Measurements from ENCODE around the gene FNDC3B. TPM values are rescaled to one million over a fixed set of nuclear protein-coding genes. Genes with fewer than 3 reads are reported as not detected.

FNDC3B gene
- total RNA-seq, 1 experiment from 2014 or later: 173 TPM

GRCh38 chr3:172150268-172150667, 110.9 kb downstream of the FNDC3B start:
- H3K36me3 ChIP-seq (ENCODE audit: control insufficient read depth, insufficient read depth, low read length): 0 out of 2 replicates have a peak, but pooled peaks cover 2% of the 10 kb centered on the region
- no peak for TF ChIP-seq TCF7L2 (IDR thresholded peaks at IDR 0.05; ENCODE audit: low read depth, low read length)
- DNase-seq (ENCODE audit: low read depth, low spot score) (no peak), ATAC-seq (no peak)
- ChIA-PET POLR2A (interaction anchor here (0.7 kb wide), 1 partner anchor 48 kb away, joined by 17 read pairs; no protein-coding TSS in a partner anchor), CTCF (interaction anchor here (0.6 kb wide), 1 partner anchor 108 kb away, joined by 8 read pairs; no protein-coding TSS in a partner anchor)
- peaks cover 84% of the 10 kb centered on the region for H3K4me1 ChIP-seq (ENCODE audit: control insufficient read depth, insufficient read depth, low read length)
- no TSS peak for BruUV-seq (replicated peaks)
- H3K27ac ChIP-seq (ENCODE audit: low read length): peak overlapping the region; percentile 92
- H3K27me3 ChIP-seq (ENCODE audit: control insufficient read depth, insufficient read depth, low read length): no peaks in the 10 kb centered on the region
- intact Hi-C loops (cut with micrococcal nuclease; ENCODE audit: unreplicated experiment) (no loop called here), in situ Hi-C loops (cut with HindIII; ENCODE audit: low pct_unique_long_range_greater_than_20kb, low sequenced_read_pairs) (no loop called here)
- no peak overlapping the region for H3K4me3 ChIP-seq (ENCODE audit: low read depth in 2 of 2, low read length in 2 of 2)
- H3K9me3 ChIP-seq (ENCODE audit: control insufficient read depth, insufficient read depth, low read depth, low read length): no peaks in the 10 kb centered on the region

GRCh38 chr3:172150913-172151650, 111.7 kb downstream of the FNDC3B start:
- TF ChIP-seq CTCF (IDR thresholded peaks at IDR 0.05): no peak
- no peak for TF ChIP-seq SIN3A (IDR thresholded peaks at IDR 0.05; ENCODE audit: borderline replicate concordance, insufficient read depth, low read depth, low read length)
- TF ChIP-seq POLR2AphosphoS5 (IDR thresholded peaks at IDR 0.05; ENCODE audit: low read depth, low read length): no peak
- TF ChIP-seq TCF7L2 (IDR thresholded peaks at IDR 0.05; ENCODE audit: low read depth, low read length): no peak
- no peak for TF ChIP-seq REST (IDR thresholded peaks at IDR 0.05; ENCODE audit: insufficient read depth in 1 of 2, low read depth in 2 of 2, low read length in 1 of 2)
- H3K9me3 ChIP-seq (ENCODE audit: control insufficient read depth, insufficient read depth, low read depth, low read length): no peaks in the 10 kb centered on the region
- no TSS peak for BruUV-seq (replicated peaks)
- no peak for DNase-seq (ENCODE audit: low read depth, low spot score)
- intact Hi-C loops (cut with micrococcal nuclease; ENCODE audit: unreplicated experiment): no loop called here
- peaks cover 87% of the 10 kb centered on the region for H3K4me1 ChIP-seq (ENCODE audit: control insufficient read depth, insufficient read depth, low read length)
- ChIA-PET POLR2A (no interaction called here), CTCF (no interaction called here)
- 0 out of 2 replicates have a peak, but pooled peaks cover 2% of the 10 kb centered on the region for H3K36me3 ChIP-seq (ENCODE audit: control insufficient read depth, insufficient read depth, low read length)
- no peak for ATAC-seq
- no peaks in the 10 kb centered on the region for H3K27me3 ChIP-seq (ENCODE audit: control insufficient read depth, insufficient read depth, low read length)
- no peak overlapping the region for H3K4me3 ChIP-seq (ENCODE audit: low read depth in 2 of 2, low read length in 2 of 2)
- H3K27ac ChIP-seq (ENCODE audit: low read length): peak overlapping the region; percentile 92
- in situ Hi-C loops (cut with HindIII; ENCODE audit: low pct_unique_long_range_greater_than_20kb, low sequenced_read_pairs): no loop called here
